Trophoblast cell (in vitro differentiated cells and primary cell): ENCODE data around the gene OXNAD1.

ENCODE experiments used
- DNase-seq, 2 donors: peaks; one replicate each; pipeline ENCODE4 v3.0.0-alpha.2; 2016
- H2AFZ ChIP-seq: 2 replicates; pipeline ENCODE4 v1.6.1; 2013; ENCODE audit warnings: low read length, moderate library complexity, mild to moderate bottlenecking; ENCODE audit not compliant: insufficient read depth, poor library complexity
- H2AK5ac ChIP-seq: 2 replicates; pipeline ENCODE4 v1.6.1; 2013; ENCODE audit warnings: mild to moderate bottlenecking, low read length
- H2BK120ac ChIP-seq: 2 replicates; pipeline ENCODE4 v1.6.1; 2013; ENCODE audit warnings: low read length, mild to moderate bottlenecking, moderate library complexity; ENCODE audit not compliant: insufficient read depth, poor library complexity
- H2BK12ac ChIP-seq: 2 replicates; pipeline ENCODE4 v1.6.1; 2013; ENCODE audit warnings: mild to moderate bottlenecking, low read length, moderate library complexity
- H2BK5ac ChIP-seq: 2 replicates; pipeline ENCODE4 v1.6.1; 2013; ENCODE audit warnings: low read length, low read depth, moderate library complexity, mild to moderate bottlenecking; ENCODE audit not compliant: poor library complexity
- H3K14ac ChIP-seq: 2 replicates; pipeline ENCODE4 v1.6.1; 2013; ENCODE audit warnings: mild to moderate bottlenecking, low read length
- H3K18ac ChIP-seq: 2 replicates; pipeline ENCODE4 v1.6.1; 2013; ENCODE audit warnings: mild to moderate bottlenecking, low read length
- H3K23ac ChIP-seq: 2 replicates; pipeline ENCODE4 v1.6.1; 2013; ENCODE audit warnings: low read length
- H3K27ac ChIP-seq: 2 replicates; pipeline ENCODE4 v1.5.1; 2013; ENCODE audit warnings: low read depth, mild to moderate bottlenecking, inconsistent platforms, low read length, moderate library complexity
- H3K27me3 ChIP-seq: 2 replicates; pipeline ENCODE4 v1.6.1; 2013; ENCODE audit warnings: inconsistent platforms, mild to moderate bottlenecking, low read length, moderate library complexity; ENCODE audit not compliant: insufficient read depth
- H3K36me3 ChIP-seq, 2 experiments: 1 replicate in 1 of 2; 2 replicates in 1 of 2; pipeline ENCODE4 v1.6.1; 2013; ENCODE audit warnings: low read length in 2 of 2, mild to moderate bottlenecking in 2 of 2, moderate library complexity in 1 of 2; ENCODE audit not compliant: insufficient read depth in 2 of 2, control insufficient read depth in 1 of 2
- H3K4ac ChIP-seq: 2 replicates; pipeline ENCODE4 v1.6.1; 2013; ENCODE audit warnings: low read depth, mild to moderate bottlenecking, low read length, moderate library complexity
- H3K4me1 ChIP-seq, 2 experiments: 1 replicate in 1 of 2; 2 replicates in 1 of 2; pipeline ENCODE4 v1.6.1; 2013; ENCODE audit warnings: low read length in 2 of 2, mild to moderate bottlenecking in 2 of 2, moderate library complexity in 1 of 2; ENCODE audit not compliant: insufficient read depth in 2 of 2, control insufficient read depth in 1 of 2
- H3K4me2 ChIP-seq: 2 replicates; pipeline ENCODE4 v1.6.1; 2013; ENCODE audit warnings: inconsistent platforms, mild to moderate bottlenecking, low read length, moderate library complexity
- H3K4me3 ChIP-seq: 2 replicates; pipeline ENCODE4 v1.5.1; 2013; ENCODE audit warnings: mild to moderate bottlenecking, low read depth, low read length, inconsistent platforms
- H3K79me1 ChIP-seq: one replicate; pipeline ENCODE4 v1.6.1; 2013; ENCODE audit warnings: low read length
- H3K79me2 ChIP-seq: 2 replicates; pipeline ENCODE4 v1.6.1; 2013; ENCODE audit warnings: low read length, mild to moderate bottlenecking; ENCODE audit not compliant: control insufficient read depth, insufficient read depth, poor library complexity
- H3K9ac ChIP-seq: 2 replicates; pipeline ENCODE4 v1.6.1; 2013; ENCODE audit warnings: mild to moderate bottlenecking, low read length
- H3K9me3 ChIP-seq: 2 replicates; pipeline ENCODE4 v1.6.1; 2013; ENCODE audit warnings: low read depth, mild to moderate bottlenecking, control low read depth, inconsistent platforms, low read length; ENCODE audit not compliant: insufficient read depth
- H4K12ac ChIP-seq: 2 replicates; pipeline ENCODE4 v1.6.1; 2013; ENCODE audit warnings: low read depth, mild to moderate bottlenecking, low read length, moderate library complexity
- H4K8ac ChIP-seq: 2 replicates; pipeline ENCODE4 v1.6.1; 2013; ENCODE audit warnings: low read depth, mild to moderate bottlenecking, low read length, moderate library complexity
- H4K91ac ChIP-seq: one replicate; pipeline ENCODE4 v1.6.1; 2013; ENCODE audit warnings: low read depth, mild to moderate bottlenecking, low read length, moderate library complexity
- WGBS: extraction: QIAGEN DNeasy Blood & Tissue Kit; methylation state at CpG from one replicate; pipeline ENCODE4 v1.1.7; 2013; ENCODE audit warnings: missing lambda C conversion rate; ENCODE audit not compliant: insufficient read length, insufficient coverage; ENCODE audit errors: extremely low coverage; 5-methylcytosine and 5-hydroxymethylcytosine counted together

OXNAD1 gene

DNA sequence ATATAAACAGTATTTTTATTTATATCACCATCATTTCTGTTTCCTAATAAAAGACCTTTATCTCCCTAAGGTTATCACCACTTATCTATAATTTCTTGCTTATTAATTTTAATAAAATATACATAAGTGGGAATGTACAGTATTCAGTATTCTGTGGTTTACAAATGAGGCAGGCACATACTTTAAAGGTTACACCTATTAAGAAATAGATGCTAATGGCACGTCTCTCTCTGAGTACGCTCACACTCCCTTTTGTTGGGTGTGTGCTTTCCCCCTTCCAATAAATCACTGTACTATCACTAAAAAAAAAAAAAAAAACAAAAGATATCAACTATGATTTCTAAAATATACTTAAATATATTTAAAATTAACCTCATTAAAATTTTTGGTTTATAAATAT lies 8.9 kb downstream of the OXNAD1 start:
- H4K8ac ChIP-seq: no peak overlapping the region
- no peak overlapping the region for H3K4me3 ChIP-seq
- H3K36me3 ChIP-seq: peaks cover 6 to 10% of the 10 kb centered on the region in 2 experiments
- no peak overlapping the region for H4K91ac ChIP-seq
- H3K4me2 ChIP-seq: no peak overlapping the region
- no peak overlapping the region for H3K4ac ChIP-seq
- H3K18ac ChIP-seq: no peak overlapping the region
- no peaks in the 10 kb centered on the region for H3K4me1 ChIP-seq
- no peaks in the 10 kb centered on the region for H3K79me2 ChIP-seq
- H3K27ac ChIP-seq: no peak overlapping the region
- H3K14ac ChIP-seq: no peak overlapping the region
- H2AK5ac ChIP-seq: no peak overlapping the region
- H2BK120ac ChIP-seq: no peak overlapping the region
- H4K12ac ChIP-seq: no peak overlapping the region
- no peak overlapping the region for H3K9ac ChIP-seq
- H3K23ac ChIP-seq: no peak overlapping the region
- DNase-seq: no peak
- no CpG with 5 or more reads among the region's 2 CpGs for WGBS
- no peaks in the 10 kb centered on the region for H3K79me1 ChIP-seq
- H2BK5ac ChIP-seq: no peak overlapping the region
- no peak overlapping the region for H2AFZ ChIP-seq
- no peaks in the 10 kb centered on the region for H3K27me3 ChIP-seq
- no peaks in the 10 kb centered on the region for H3K9me3 ChIP-seq
- no peak overlapping the region for H2BK12ac ChIP-seq

DNA sequence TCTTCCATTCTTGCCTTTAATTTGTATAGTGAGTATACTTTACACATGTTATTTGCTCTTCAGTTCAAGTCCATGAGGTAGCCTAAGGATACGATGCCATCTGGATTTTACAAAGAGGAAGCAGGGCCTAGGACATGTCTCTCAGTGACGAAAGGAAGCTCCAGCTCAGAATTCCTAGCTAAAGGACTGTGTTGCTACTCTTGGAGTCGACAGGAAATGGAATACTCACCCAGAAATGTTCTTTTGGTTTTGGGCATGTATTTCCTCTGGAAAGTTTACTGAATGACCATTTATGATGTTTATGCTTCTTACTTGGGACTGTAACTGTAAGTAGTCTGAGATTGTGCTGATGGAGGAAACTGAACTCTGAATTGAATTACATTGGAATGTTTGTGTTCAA lies 12.5 kb downstream of the OXNAD1 start:
- Histone ChIP-seq H4K91ac (no peak overlapping the region), H3K18ac (no peak overlapping the region), H2AFZ (no peak overlapping the region), H3K9me3 (no peaks in the 10 kb centered on the region), H3K23ac (no peak overlapping the region), H2BK12ac (no peak overlapping the region), H3K4me3 (no peak overlapping the region), H2BK5ac (no peak overlapping the region), H2BK120ac (no peak overlapping the region), H3K9ac (no peak overlapping the region), H2AK5ac (no peak overlapping the region), H3K4me1 (no peaks in the 10 kb centered on the region), H3K27ac (no peak overlapping the region), H3K79me2 (no peaks in the 10 kb centered on the region), H3K14ac (no peak overlapping the region), H3K4ac (no peak overlapping the region), H3K36me3 (peaks cover 4% of the 10 kb centered on the region in 2 experiments), H3K4me2 (no peak overlapping the region), H3K79me1 (no peaks in the 10 kb centered on the region), H3K27me3 (no peaks in the 10 kb centered on the region), H4K8ac (no peak overlapping the region), H4K12ac (no peak overlapping the region)
- no CpG with 5 or more reads among the region's 3 CpGs for WGBS
- DNase-seq: no peak

DNA sequence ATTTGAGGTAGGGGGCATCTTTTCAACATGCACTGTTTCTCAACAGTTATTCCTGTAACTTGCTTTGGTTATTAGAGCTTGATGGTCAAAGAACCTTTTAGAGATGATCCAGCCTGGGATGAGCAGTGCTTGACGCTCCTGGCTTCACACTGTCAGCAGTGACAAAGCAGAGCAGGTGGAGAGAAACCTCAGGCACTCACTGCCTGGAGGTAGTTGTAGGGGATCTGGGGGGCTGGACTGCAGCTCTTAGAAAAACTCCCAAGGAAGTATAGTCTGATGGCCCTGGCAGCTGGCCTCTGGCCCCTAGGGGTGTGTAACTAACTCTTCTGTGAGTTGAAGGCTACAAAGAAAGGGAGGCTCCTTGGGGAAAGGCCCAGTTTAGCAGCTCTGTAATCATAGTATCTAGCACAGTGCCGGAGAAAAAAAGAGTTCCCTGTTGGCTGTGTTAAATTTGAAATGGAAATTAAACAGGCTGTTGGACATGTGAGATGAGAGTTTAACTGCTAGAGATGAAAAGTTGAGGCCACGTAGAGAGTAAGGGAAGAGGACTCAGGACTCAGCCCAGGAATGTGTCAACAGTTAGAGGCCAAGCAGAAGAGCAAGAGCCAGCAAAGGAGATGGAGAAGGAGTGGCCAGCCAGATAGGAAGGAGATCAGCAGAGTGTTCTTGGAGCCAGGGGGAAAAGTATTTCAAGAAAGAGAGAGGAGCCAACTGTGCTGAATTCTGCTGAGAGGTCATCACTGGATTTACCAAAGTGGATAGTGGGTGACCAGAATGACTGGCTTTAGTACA lies 14.2 kb downstream of the OXNAD1 start:
- no peak overlapping the region for H3K4ac ChIP-seq
- H3K27ac ChIP-seq: no peak overlapping the region
- H3K36me3 ChIP-seq: peaks cover 3 to 6% of the 10 kb centered on the region in 2 experiments
- no peak overlapping the region for H4K12ac ChIP-seq
- H2BK12ac ChIP-seq: no peak overlapping the region
- no peaks in the 10 kb centered on the region for H3K79me1 ChIP-seq
- no peak overlapping the region for H3K9ac ChIP-seq
- H2BK5ac ChIP-seq: no peak overlapping the region
- no peak overlapping the region for H4K8ac ChIP-seq
- H3K4me2 ChIP-seq: no peak overlapping the region
- no peak overlapping the region for H2AFZ ChIP-seq
- no peak overlapping the region for H3K4me3 ChIP-seq
- H3K27me3 ChIP-seq: no peaks in the 10 kb centered on the region
- H4K91ac ChIP-seq: no peak overlapping the region
- no peaks in the 10 kb centered on the region for H3K9me3 ChIP-seq
- no peak overlapping the region for H3K14ac ChIP-seq
- no peak overlapping the region for H3K18ac ChIP-seq
- H3K4me1 ChIP-seq: no peaks in the 10 kb centered on the region
- H2AK5ac ChIP-seq: no peak overlapping the region
- no peaks in the 10 kb centered on the region for H3K79me2 ChIP-seq
- no CpG with 5 or more reads among the region's 3 CpGs for WGBS
- DNase-seq: no peak
- no peak overlapping the region for H3K23ac ChIP-seq
- H2BK120ac ChIP-seq: no peak overlapping the region

DNA sequence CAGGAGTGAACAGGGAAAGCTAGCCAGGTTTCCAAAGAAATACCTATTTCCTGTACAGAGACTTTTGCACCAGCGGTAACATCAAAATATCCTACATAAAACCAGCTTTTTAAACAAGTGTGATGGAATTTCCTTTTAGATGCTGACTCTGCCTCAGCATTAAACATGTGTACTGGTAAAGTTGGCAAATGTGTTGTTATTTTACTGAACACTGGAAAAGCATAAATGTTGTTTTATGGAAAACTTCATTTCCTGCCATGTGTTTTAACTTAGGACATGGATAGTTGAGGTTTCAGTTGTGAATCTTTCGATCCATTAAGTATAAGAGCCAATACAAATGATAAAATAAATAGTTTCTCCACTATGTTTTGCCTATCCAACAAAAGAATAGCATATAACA lies 15.7 kb downstream of the OXNAD1 start:
- no peak overlapping the region for H3K18ac ChIP-seq
- no peak overlapping the region for H2BK5ac ChIP-seq
- no peaks in the 10 kb centered on the region for H3K9me3 ChIP-seq
- H3K14ac ChIP-seq: no peak overlapping the region
- H2AFZ ChIP-seq: no peak overlapping the region
- no CpG with 5 or more reads among the region's 2 CpGs for WGBS
- no peak overlapping the region for H3K23ac ChIP-seq
- no peak overlapping the region for H3K4me3 ChIP-seq
- H3K9ac ChIP-seq: no peak overlapping the region
- H3K79me2 ChIP-seq: no peaks in the 10 kb centered on the region
- DNase-seq: no peak
- peaks cover 0 to 6% of the 10 kb centered on the region in 2 experiments for H3K36me3 ChIP-seq
- no peak overlapping the region for H2AK5ac ChIP-seq
- H4K8ac ChIP-seq: no peak overlapping the region
- H2BK12ac ChIP-seq: no peak overlapping the region
- no peak overlapping the region for H3K27ac ChIP-seq
- no peak overlapping the region for H3K4me2 ChIP-seq
- H3K4me1 ChIP-seq: no peaks in the 10 kb centered on the region
- H3K4ac ChIP-seq: no peak overlapping the region
- H3K79me1 ChIP-seq: no peaks in the 10 kb centered on the region
- no peaks in the 10 kb centered on the region for H3K27me3 ChIP-seq
- no peak overlapping the region for H4K91ac ChIP-seq
- no peak overlapping the region for H4K12ac ChIP-seq
- H2BK120ac ChIP-seq: no peak overlapping the region
